Stimulated activated CD4-positive, alpha-beta T cell treated with anti-CD3 and anti-CD28 coated beads, Interleukin-12 subunit alpha, Interleukin-12 subunit beta, amount 100 ng/mL, for 48 hours (primary cell): ENCODE results near the gene LAG3.
A peak's percentile ranks its signal among the peaks of the same experiment; 100 is the strongest.

Experiments
- DNase-seq, 3 donors: peaks; one replicate each; pipeline ENCODE4 v3.0.0-alpha.2; 2020; ENCODE audit warnings: low read depth in 2 of 3, low spot score in 1 of 3

The LAG3 gene

GRCh38 chr12:6821591-6822425 lies 49.5 kb downstream of the LAG3 start, which contains the start of gene GPR162:
Gene GPR162, plus strand, starts transcription at chr12:6821821. Its CDS starts 2,078 bp downstream, at chr12:6823899.
- DNase-seq = no peak

- DNase-seq = no peak
These were observed 50.3 kb downstream of the LAG3 start for GRCh38 chr12:6822426-6823135.

GRCh38 chr12:6823182-6824084 lies 51.1 kb downstream of the LAG3 start:
- DNase-seq = no peak

- no peak for DNase-seq
These were observed 51.9 kb downstream of the LAG3 start for GRCh38 chr12:6824085-6824775.

- no peak for DNase-seq
These were observed 52.6 kb downstream of the LAG3 start for GRCh38 chr12:6824901-6825381.

- peak; percentile 74 to 92 (median 79) for DNase-seq
These were observed 53.2 kb downstream of the LAG3 start for GRCh38 chr12:6825398-6826124.

GRCh38 chr12:6826125-6826733 lies 53.9 kb downstream of the LAG3 start:
- DNase-seq = no peak

GRCh38 chr12:6826734-6827436 lies 54.6 kb downstream of the LAG3 start:
- no peak for DNase-seq

GRCh38 chr12:6827437-6827911 lies 55.2 kb downstream of the LAG3 start:
- DNase-seq = peak in 2 of 3 donors; percentile 51 to 63
